CD4-positive, alpha-beta T cell treated with Interleukin-21 for 1 hour (primary cell): ENCODE results near the gene PRKN.

ENCODE experiments used
- DNase-seq: peaks from one replicate; pipeline ENCODE4 v3.0.0-alpha.2; 2020

The PRKN gene

DNA sequence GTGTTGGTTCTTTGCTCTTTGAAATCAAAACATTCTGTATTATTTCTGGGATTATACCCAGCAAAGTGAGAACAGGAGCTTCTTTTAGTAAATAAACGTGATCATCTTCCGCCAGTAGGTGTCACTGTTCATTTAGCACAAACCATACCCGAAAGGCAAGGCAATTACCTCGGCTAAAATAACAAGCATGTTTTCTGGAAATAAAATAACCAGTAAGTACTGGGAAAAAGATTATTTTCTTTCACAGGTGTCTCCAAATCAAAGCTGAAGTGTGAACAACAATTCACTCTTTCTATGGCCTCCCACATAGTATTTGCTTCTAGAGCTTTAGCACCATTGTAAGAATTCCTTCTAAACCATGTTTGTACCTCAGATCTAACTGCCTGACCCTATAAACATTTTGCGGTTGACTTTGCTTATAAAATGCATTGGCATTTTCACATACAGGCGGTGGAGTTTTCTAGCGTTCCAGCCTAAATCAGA is 1309.1 kb downstream of the PRKN start:
- peak; percentile 43 for DNase-seq

DNA sequence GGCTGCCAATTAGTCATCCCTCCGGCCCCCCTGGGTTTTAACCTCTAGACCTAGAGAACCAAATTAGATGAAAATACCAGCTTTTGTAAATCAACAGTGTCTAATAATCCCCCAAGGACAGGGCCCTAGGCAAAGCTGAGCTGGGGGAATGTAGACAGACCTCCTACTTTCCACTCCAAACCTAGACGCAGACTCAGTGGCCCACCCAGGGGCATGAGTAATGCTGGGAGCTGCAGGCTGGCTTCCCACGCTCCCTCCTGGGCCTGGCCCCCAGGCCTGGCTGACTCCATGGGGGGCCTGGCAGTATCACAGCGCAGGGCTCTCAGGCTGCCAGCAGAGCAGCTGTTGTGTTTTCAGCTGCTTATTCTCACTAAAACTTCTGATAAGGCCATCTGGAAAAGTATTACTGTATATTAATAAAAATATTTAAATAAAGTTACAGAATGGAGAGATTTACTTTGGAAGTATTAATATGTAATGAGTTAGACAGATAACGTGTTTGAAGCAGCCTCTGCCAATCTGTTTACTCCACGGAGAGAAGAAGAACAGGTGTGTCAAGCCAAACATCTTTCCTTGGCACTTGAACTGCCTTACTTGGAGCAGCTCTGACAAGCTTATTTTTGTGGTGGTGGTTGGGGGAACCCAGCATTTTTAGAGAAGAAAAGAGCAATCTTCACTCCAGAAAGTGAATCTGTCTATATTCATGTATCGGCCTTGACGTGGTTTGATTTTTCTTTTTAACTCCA is 1309.7 kb downstream of the PRKN start:
- no peak for DNase-seq

DNA sequence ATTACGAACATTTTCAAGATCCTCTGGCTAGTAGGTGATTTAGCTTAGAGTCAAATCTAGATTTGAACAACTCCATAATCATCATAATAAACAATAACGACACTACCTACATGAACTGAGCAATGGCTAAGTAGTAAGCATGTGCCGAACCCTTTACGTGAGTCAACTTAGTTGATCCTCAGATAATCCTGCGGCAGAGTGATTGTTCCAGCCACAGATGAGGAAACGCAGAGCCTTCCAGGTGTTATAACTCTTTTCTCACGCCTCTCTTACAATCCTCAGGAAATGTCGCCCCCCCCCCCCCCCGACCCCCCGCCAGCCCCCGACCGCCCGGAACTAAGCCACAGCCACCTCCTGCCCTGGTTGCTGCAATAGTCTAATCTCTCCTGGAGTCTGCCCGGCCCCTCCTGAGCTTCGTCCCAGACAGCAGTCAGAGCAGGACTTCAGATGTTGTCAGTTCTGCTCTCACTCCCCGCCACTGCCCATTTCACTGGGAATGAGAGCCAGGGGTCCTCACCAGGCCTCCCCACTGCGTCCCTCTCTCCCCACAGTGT is 1312.2 kb downstream of the PRKN start:
- no peak for DNase-seq

DNA sequence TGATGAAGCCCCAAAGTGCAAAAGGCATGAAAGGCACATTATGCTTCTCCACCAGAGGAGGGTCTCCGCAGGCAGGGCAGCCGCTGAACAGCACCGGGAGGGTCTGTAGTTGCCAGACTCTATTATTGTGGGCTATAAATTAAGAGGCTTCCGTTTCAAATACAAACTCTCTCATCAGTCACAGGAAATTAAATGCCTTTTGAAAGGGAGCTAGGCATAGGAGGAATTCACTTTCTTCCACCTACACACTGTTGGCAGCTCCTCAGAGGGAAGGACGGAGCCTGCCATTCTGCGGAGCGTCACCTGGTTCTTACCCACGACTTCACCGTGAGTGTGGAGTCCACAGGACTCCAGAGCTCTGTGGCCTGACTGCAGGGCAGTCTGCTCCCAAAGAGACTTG is 1312.9 kb downstream of the PRKN start:
- DNase-seq: no peak

DNA sequence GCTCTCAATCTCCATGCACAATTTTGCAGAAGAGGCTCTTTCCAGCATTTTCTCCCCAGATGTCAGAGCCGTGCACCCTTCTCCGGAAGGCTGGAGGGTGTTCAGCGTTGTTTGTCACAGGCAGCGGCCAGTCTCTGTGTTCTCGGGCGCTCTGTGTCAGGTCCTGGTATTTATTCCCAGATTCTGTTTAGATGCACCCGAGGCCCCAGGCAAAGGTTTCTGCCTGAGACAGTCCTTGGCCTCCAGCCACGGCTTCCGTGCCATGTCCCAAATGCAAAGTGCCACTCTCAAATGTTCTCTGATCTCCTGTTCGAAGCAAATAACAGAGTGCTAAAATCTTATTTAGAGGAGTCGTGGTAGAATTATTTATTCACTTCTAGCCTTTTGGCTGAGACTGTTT is 1313.4 kb downstream of the PRKN start:
- no peak for DNase-seq

- no peak for DNase-seq
Measured at GRCh38 chr6:161413355-161413771, 1314.2 kb downstream of the PRKN start.

DNA sequence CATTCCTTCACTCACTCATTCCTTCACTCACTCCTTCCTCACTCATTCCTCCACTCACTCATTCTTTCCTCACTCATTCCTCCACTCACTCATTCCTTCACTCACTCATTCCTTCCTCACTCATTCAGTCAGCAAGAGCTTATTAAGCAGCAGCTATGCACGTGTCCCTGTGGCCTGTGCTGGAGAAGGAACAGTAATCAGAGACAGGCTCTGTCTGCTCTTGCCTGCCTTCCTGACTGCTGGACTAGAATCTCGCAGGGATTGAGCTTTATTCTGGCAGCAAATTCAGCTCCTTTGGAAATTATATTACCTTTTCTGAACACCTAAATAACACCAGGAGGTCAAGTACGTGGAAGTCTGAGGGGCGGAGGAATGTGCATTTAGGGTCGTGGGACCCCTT is 1314.8 kb downstream of the PRKN start:
- no peak for DNase-seq

DNA sequence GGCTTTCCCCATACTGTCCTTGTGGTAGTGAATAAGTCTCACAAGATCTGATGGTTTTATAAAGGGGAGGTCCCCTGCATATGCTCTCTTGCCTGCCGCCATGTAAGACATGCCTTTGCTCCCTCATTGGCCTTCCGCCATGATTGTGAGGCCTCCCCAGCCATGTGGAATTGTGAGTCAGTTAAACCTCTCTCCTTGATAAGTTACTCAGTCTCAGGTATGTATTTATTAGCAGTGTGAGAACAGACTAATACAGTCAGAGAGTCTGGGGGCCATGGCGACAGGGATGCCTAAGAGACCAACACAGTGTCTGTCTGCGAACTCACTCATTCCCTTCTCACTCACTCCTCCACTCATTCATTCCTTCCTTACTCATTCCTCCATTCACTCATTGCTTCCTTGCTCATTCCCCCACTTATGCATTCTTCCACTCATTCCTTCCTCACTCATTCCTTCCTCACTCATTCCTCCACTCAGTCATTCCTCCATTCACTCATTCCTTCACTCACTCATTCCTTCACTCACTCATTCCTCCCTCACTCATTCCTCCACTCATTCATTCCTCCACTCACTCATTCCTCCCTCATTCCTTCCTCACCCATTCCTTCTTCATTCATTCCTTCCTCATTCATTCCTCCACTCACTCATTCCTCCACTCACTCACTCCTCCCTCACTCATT is 1316.2 kb downstream of the PRKN start:
- DNase-seq: no peak

DNA sequence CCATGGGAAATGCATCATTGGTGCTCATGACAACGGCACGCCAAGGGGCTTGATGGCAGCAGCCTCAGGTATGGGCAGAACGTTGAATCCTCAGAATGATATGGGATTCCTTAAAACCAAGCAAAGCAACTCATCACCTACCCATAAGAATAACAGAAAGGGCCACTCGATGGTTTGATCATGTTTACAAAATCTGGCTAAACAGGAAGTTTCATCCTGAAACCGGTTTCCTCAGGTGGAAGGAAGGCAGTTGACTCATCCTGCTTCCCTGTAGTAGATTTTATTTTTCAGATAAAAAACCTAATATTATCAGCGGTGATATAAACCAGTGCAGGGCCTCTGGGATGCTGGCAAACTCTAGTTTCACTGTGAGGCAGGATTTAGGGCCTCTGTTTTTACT is 1316.8 kb downstream of the PRKN start:
- DNase-seq: no peak

DNA sequence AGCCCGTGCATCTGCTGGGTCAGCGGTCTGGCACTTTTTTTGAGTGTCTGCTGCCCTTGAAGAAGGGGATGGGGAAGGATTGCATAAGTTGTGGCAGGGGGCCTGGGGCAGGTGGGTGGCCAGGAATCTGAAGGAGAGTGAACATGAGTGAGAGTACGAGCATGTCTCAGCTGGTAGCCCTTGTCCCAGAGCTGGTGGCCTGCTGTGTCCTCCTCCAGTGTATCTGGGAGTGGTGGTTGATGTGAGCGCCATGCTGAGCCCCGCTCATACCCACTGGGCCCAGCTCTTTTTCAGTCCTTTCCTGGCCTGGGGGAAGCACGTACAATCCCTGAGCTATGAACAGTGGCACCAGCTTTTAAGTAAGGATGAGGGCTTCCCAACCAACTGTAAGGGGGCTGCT is 1317.5 kb downstream of the PRKN start:
- DNase-seq: no peak

DNA sequence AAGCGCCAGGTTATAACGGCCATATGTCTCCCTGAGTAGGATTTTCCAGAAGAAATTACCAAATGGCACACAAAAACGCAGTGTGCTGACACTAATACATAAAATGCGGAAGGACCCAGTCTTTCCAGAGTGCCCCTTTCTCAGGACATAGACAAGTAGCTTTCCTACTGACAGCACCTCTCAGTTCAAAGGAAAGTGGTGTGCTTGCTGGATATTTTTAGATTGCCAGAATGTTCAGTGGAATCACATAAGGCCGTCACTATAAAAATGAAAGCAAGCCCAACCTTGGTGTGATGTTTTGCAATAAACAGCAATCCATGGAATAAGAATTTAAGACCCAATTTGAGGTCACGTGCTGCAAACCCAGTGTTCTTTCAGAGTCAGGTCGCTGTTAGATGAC is 1318.2 kb downstream of the PRKN start:
- no peak for DNase-seq

- DNase-seq: no peak
Measured at GRCh38 chr6:161408041-161408440, 1319.5 kb downstream of the PRKN start.

GRCh38 chr6:161407581-161407980 is 1320.0 kb downstream of the PRKN start:
- DNase-seq: no peak

DNA sequence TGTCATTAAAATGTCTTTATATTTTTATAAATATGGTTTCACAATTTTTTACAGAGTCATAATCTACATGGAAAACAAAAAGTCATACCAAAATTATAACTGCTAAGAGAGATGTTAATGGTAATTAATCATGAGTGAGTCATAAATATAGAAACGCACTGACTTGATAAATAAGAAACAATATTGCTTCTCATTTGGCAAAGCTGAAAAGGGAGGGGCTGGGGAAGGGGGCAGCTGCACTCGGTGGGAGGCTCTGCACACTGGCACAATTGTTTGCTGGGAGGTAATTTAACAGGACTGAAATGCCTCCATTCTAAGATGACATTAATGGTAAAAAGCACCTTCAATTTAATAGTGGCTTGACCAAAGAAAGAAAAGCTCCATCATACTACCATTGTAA is 1320.5 kb downstream of the PRKN start:
- no peak for DNase-seq

DNA sequence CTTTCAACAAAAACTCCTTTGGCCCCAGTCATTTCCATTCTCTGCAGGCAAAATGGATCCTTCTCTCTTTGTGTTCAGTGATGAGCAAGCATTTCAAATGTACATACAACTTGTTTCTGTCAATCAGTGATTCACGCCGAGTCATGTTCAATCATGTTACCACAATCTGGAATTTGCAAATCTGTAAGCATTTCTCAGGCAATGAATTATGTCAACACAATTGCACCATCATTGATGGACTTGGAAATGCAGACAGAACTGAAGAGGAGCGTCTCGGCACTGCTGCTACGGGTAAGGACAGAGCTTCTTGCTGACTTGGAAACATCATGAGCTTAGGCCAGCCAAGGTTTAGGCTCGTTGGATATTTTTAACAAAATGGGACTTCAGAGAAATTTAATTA is 1320.9 kb downstream of the PRKN start:
- no peak for DNase-seq

GRCh38 chr6:161405418-161405817 is 1322.1 kb downstream of the PRKN start:
- DNase-seq: no peak

GRCh38 chr6:161403717-161404116 is 1323.8 kb downstream of the PRKN start:
- no peak for DNase-seq

- DNase-seq: no peak
Measured at GRCh38 chr6:161401587-161402309, 1325.8 kb downstream of the PRKN start.

DNA sequence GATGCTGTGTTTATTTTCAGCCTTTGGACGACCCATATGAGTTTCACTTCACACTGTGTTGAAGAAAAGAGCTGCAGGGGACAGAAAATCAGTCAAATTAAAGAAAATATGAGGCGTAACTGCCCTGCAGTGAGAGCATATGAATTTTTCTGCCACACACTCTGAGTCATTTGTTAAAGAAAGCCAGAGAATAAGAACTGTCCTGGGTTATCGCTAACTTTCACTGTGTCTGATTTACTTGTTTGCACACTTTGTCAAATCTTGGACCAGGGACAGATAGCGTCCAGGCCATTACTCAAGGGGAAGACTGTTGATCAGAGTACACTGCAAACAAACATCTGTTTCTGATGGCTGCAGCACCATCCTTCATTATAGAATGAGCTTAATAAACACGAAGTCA is 1326.9 kb downstream of the PRKN start:
- no peak for DNase-seq

DNA sequence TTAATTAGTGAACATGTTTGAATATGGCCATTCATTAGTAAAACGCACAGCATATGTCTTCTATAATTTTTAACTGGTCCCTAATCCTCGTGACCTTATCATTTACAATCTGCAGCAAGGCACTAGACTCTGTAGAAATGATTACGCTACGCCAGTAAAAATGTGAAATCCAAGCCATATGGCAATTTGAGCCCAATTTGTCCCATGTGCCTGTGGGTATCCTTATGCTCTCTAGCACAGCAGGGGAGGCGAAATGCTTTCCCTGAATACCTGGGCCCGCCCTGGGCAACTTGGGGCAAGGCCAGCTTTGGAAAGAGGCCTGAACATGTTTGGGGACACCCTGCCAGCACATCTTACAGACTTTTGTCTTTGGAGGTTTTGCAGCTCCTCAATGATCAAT is 1331.0 kb downstream of the PRKN start:
- no peak for DNase-seq

GRCh38 chr6:161395716-161396231 is 1331.8 kb downstream of the PRKN start:
- no peak for DNase-seq

- no peak for DNase-seq
Measured at GRCh38 chr6:161394437-161394836, 1333.1 kb downstream of the PRKN start.

GRCh38 chr6:161393839-161394364 is 1333.7 kb downstream of the PRKN start:
- peak; percentile 78 for DNase-seq
